GM21360 (cell line): ENCODE measurements around the gene CAMK1G.

Source experiments
- ATAC-seq: cut with Tn5 transposase; IDR thresholded peaks from one replicate; pipeline ENCODE4 v1.9.1; 2021; ENCODE audit warnings: mild to moderate bottlenecking, moderate library complexity; ENCODE audit not compliant: unreplicated experiment

Gene CAMK1G

GRCh38 chr1:209564849-209565248 is 18.7 kb upstream of the CAMK1G start:
- ATAC-seq, result no peak

DNA sequence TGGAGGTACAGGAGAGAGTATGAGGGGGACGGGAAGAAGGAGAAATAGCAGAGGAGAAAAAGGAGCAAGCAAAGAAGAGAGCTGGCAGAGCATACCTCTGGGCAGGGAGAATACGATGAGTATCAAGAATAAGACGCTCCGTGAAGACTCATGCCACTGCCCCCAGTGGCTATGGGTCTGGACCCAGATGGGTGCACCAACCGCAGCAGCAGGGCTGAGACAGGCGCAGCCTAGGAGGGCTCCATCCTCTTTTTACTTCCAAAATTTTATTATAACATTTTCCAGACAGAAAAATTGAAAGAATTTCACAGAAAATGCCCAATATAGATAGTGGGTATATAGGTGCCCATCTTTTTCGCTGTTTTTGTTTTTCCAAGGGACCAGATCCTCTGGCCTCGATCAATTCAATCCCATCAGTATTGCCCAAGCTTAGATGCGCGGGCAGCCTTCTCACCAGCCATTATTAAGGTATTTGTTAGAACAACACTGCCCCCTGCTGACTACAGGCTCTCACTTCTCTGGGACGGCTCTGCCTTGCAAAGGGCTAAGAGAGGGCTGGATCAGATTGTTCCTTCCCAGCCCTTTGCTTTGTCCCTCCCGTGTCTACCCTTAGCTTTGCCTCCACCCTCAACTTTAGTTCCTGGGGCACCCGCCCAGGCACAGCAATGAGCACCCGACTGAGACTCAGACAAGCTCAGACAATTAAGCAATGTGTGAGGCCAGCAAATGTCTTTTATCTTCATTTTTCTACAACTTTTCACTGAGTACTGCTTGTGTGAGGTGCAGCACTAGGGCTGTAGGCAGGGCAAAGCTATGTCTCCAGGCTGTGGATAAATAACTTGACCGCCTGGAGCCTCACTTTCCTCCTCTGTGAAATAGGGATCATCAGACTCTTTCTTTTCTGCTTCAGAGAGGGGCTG is 17.5 kb upstream of the CAMK1G start:
- ATAC-seq, result peak; percentile 88

DNA sequence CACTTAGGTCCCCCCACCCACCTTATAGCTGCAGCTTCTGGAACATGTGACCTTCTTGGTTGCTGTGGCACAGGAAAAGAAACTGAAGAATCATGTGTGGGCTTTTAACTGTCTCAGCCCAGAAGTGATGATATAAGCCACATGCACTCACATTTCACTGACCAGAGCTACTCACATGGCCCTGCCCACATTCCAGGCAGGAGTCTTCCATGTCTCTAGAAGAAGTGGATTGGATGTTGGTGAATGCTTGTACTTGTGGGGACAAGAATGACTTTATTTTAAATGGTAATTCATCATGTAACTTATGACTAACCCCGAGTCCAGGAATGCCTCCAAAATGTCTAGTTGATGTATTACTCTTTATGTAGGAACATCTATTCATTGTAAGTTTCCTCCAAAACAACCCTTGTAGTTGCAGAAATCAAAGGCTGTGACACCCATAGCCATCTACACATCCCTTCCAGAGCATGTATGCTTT is 15.8 kb upstream of the CAMK1G start:
- no peak for ATAC-seq

GRCh38 chr1:209569455-209570207 is 13.9 kb upstream of the CAMK1G start:
- no peak for ATAC-seq

GRCh38 chr1:209570743-209571142 is 12.8 kb upstream of the CAMK1G start:
- ATAC-seq, result no peak

GRCh38 chr1:209576392-209577197 is 6.9 kb upstream of the CAMK1G start:
- ATAC-seq, result peak; percentile 73

GRCh38 chr1:209577346-209577745 is 6.2 kb upstream of the CAMK1G start:
- no peak for ATAC-seq

GRCh38 chr1:209580577-209580976 is 2.9 kb upstream of the CAMK1G start:
- ATAC-seq, result no peak

DNA sequence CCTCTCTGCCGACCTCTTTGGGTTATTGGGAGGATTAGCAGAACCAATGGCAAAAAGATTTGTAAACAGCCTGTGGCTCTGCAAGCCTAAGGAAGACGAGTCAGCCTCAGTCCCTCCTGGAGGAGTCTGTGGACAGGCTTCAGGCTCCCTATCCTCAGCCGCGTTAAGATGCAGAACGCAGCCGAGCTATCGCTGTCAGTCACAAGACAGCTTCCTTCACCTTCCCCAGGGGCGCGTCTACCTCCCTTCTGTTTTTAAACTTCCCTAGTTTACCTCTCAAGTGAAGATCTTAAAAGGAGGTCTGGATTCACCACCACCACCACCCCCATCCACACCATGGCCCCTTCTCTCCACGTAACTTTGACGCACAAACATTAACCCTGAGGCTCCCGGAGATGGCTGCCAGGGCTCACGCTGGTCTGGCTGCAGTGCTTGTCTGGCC is 738 bp downstream of the CAMK1G start:
- ATAC-seq, result no peak

- ATAC-seq, result no peak
Measured at GRCh38 chr1:209585197-209585596, 1.7 kb downstream of the CAMK1G start.

DNA sequence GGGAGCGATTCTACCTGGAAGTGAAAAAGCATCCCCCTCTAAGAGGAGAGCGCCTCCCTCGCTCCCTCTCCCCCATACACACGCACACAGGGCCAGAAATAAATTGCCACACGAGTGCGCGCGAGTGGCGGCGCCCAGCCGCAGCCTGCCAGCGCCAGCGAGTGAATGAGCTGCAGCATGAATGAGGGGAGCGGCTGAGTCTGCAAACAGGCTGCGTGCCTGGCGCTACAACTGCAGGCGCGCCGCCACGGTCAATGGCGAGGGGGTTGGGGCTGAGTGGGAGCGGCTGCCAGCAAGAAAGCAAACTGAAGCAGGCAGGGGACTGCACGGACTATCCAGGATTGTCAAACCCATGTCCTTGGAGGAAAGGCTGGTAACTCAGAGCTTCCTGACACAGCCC is 2.2 kb downstream of the CAMK1G start:
- ATAC-seq, result no peak

DNA sequence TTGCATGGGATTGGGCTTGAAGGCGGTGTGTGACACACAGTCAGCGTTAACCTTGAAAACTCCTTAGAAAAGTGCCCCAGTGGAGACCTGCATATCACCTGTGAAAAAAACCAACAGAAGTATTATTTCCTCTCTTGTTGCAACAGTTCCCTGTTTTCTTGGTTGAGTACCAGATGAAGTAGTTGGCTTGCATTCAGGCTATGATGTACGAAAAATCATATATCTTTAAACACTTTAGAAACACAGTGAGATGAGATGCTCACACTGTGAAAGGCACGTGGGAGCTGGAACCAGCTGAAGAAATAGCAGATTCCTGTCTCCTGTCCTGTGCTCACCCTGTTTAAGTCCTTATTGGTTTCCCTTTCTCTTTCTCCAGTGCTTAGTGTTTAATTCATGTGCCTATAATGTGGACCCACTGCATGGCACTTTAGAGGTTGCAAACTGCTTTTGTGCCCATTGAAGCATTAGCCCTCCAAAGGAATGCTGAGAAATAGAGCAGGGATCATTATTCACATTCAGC is 2.8 kb downstream of the CAMK1G start:
- no peak for ATAC-seq

DNA sequence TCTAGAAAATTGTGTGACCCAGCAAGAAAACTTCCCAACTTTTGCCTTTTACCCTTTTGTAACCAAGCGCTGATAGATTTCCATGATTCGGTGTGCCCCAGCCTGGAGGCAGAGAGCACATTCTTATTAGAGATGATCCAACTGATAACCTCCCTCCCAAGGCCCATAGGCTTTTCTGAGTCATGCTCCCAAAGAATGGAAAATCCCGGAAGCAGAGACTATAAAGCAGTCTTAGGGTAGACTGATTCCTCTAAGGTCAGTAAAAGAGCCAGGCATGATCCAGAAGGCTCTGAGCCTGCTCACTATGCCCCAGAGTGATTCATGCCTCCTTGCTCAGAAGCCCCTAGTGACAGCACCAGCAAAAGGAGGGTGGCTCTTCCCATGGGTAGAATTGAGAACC is 4.3 kb downstream of the CAMK1G start:
- no peak for ATAC-seq

DNA sequence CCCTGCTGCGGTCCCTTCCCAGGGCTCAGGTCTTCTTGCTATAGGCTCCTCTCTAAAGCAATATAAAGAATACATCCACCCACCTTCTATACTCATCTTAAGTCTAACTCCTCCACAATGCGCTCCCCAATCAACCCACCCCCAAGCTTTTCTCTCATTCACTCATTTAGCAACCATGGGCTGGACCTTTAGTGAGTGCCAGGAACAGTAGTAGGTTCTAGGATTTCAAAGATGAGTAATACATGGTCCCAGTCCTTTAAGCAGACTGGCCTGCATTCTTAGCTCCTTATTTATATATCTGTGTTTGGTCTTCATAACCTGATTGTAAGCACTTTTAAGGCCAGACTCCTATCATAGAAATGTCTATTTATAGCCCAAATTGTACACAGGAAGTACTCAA is 5.9 kb downstream of the CAMK1G start:
- no peak for ATAC-seq

GRCh38 chr1:209589863-209590262 is 6.3 kb downstream of the CAMK1G start:
- no peak for ATAC-seq

DNA sequence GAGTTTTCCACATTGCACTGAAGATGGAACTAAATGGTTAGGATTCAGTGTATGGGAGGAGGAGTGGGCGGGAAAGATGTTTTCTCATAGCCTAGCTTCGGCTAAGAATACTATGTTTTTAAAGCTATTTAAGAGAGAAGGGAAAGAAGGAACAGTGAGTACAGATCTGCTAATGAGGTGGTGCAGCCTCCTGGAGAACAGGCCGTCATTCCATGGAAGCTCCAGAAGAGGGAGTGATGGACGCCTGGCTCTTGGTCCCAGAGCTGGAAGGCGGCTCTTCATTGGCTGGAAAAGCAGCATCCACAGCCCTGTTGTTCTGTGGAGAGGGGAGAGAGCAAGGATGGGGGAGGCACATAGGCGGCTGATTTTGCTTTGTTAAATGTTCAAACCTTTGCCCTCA is 6.9 kb downstream of the CAMK1G start:
- no peak for ATAC-seq

GRCh38 chr1:209593747-209594146 is 10.2 kb downstream of the CAMK1G start:
- no peak for ATAC-seq

- ATAC-seq, result no peak
Measured at GRCh38 chr1:209594440-209594839, 10.9 kb downstream of the CAMK1G start.

DNA sequence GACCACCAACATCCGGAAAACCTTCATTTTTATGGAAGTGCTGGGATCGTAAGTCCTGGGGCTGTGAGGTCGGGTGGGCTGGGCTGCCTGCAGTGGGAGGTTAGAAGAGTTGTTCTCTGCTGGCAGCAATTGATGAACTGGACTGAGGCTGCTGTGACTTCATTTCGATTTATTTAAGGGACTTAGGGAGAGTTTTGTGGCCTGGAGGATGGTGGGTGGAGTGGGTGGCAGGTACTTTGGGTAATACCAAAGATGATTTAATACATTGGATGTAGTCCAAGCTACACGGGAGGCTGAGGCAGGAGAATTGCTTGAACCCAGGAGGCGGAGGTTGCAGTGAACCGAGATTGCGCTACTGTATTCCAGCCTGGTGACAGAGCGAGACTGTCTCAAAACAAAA is 11.5 kb downstream of the CAMK1G start:
- ATAC-seq, result no peak

DNA sequence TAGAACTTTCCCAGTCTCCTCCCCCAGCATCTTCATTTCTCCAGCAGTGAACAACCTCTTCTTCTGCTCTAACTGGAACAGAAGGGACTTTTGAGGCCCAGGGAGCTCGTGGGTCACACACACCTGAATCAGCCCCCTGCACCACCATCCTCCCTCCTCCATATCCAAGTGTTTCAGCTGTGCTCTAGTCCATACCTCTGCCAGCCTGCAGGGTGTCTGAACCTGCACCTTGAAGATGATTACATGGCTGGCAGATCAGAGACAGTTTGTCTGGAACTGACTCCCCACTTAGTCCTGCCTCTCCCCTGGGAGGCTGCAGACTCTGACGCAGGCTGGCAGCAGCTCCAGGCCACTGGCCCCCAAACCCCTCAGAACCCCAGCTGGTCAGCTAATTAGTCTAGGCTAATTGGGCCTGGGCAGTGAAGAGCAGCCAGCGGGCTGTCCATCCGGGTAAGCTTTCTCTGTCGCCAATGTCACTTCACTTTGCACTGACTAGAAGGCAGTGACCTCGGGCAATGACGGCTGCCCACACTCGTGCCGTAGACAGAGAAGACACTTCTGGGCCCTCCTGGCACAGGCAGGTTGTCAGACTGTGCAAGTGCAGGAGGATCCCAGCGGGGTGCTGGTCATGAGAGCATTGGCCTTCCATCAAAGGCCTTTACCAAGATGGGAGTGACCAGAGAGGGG is 12.2 kb downstream of the CAMK1G start:
- ATAC-seq, result no peak
